CD4-positive, alpha-beta T cell treated with Interleukin-4 for 4 hours (primary cell): ENCODE data around the gene NR2F1-AS1.
"Not testable (repeated sequence)": the region's sequence is repeated elsewhere in the genome, so short reads cannot be mapped to it uniquely, and the experiment has no call there.

Experiments
- DNase-seq: peaks from one replicate; pipeline ENCODE4 v3.0.0-alpha.2; 2020

Gene NR2F1-AS1

GRCh38 chr5:93575461-93576414, 5.3 kb downstream of the NR2F1-AS1 start:
- DNase-seq, result no peak

- DNase-seq, result no peak
Observed at GRCh38 chr5:93574491-93575305, 6.3 kb downstream of the NR2F1-AS1 start.

DNA sequence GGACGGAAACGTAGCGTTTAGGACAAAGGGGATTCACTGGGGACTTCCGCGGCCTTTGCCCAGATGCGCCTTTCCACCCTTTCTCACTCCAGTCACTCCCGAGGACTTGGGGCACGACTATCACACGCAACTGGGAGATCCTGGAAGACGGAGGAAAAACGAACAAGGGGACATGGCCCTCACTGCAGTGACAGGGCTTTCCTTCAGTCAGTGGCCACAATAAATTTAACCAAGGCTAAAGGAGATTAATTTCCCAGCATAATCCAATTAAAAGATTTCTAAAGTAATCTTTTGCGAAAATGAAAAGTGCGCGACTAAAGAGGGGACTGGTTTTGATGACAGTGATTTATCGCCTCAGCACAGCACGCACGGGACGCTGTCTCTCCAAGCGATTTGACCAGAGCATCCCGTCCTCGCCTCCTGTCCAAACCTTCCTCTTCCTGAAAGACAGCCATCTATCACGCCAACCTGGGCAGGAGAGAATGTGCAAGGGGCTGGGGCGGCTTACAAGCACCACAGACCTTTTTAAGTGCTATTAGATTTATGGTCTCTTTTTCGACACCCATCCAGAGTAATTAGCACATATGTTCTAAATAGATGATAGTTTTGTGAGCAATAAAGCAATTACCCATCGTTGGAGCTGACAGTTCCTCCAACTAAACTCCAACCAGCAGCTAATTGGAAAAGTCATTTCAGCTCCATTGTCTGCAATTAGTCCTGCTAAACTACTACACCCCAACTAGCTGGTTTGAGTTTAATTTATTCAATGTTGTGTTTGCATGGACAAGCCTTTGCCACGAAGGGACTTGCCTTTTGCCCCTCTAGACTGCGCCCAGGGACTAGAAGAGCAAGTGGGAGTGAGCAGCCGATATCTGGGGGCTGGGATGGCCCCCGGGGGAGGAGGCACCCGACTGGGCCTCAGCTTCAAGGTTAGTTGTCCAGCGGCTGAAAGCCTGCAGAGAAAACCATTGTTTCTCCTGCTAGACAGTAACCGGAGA, 7.4 kb downstream of the NR2F1-AS1 start:
- no peak for DNase-seq

- no peak for DNase-seq
Observed at GRCh38 chr5:93572608-93573353, 8.2 kb downstream of the NR2F1-AS1 start.

DNA sequence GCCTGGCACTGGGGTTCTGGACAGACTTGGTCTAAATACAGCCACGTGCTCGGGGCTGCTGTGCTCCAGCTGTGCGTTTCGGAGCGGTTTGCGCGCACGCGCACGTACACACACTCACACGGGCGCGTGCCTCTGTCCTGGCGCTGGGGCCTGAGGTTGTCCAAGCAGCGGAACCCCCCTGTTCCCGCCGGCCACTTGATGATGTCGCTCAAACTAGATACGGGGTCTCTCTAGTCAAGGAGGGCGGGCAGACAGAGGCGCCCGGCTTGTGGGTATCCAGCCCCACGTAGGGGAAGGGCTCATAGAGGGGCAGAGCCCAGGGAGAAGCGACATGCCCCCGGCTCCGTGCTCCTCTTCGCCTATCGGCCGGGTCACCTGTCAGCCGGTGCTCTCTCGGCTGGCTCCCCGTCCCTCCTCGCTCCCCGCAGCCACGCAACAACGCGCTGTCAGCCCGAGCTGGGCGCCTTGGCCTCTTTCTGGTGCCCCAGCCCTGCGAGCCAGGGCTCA, 8.9 kb downstream of the NR2F1-AS1 start:
- DNase-seq, result no peak

DNA sequence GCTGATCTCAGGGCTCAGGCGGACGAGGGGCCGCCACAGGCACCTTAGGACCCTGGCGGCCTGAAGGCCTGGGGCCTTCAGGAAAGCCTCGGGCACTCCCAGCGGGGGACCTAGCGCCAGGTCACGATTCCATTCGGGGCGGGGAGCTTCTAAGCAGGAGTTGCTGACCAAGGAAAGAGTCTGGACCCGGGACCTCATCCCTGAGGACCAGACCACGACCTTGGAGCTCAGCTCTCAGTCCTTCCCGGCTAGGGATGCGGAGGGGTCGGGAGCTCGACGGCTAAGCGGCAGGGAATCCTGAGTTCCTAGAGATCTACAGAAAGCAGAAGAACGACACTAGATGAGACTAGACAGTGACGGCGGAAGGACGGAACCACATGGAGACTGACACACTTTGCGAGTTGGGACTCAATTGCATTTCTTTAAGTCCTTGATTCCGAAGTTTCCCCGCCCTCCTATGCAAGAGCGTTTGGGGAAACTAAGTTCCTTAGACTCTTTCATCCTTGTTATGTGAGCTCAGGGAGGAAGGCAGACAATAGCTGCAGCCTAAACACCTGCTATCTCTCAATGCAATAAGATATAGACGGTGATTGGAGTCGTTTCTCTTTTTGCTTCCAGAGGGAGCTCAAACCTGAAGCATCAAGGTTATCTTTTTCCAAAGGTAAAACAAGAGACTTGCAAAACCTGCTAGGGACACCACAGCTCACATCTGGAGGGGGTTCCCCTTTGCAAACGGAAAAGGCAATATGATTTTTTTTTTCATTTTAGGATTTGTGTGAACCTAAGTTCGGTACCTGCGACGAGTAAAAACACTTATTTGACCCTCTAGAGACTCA, 9.7 kb downstream of the NR2F1-AS1 start:
- no peak for DNase-seq

DNA sequence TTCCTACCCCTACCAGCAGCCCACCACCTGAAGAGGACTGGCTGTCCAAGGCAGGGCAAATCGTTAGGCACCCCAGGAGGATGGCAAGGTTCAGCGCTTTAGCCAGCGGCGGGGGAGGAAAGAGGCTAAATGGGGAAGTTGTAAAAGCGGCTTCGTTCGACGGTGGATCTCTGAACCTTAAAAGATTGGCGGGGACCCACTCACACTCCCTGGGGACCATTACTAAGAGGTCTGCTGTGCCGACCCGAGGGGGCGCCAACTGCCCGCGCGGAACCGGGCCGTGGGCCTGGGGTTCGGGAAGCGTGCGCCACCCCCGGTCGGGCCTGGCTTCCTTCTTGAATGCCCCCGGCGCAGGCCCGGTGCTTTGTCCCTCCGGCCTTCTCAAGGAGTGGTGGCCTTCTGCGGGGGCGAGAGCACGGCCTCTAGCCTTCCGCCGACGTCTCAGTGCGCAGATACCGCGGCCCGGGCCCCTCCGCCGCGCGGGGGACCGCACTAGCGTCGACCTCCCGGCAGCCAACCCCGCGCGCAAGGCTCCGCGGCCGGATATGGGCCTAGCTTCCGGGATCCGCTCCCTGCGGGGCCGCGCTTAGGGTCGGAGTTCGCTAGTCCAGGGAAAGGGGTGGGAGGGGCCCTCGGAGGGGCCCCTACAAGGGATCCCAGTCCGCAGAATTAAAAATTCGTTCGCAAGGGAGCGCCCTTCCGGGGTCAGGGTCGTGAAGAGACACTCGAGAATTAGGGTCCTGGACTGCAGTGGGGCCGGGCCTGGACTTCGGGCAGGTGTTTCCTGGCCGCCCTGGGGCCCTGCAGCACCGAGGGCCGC, 10.5 kb downstream of the NR2F1-AS1 start:
- DNase-seq, result no peak

DNA sequence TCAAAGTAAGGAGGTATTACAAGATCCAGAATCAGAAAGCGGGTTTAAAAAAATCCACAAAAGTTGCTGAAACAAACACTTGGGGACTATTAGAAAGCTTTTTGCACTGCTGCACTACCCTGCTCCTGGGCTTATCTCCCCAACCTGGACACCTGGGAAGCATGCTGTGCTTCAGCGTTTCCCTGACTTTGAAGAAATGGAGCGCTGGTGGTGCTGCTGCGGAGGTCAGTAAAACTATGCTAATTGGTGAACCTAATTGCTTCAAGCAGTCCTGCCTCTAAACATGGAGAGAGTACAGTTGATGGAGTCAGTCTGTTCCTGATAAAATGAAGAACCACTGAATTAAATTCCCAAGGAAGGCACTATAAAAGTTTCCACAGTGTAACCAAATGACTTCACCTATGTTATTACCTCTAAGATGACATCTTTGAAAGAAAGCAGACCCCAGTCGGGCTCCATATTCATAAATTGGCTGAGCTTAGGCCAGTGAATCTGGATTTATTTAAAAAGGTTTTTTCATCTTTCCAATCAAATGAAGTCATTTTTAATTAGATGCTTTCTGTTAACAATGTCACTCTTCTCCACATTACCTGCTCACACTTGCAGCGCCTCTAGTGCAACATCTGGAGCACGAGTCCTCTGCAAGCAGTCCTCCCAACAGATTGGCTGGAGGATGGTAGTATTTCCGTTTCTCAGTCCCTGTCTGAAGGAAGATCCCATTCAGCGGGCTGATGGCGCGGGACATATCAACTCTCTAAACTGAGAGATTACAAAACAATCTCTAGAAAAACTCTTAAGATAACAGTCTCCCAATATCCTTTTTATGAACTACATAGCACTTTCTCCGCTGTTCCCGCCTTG, 11.5 kb downstream of the NR2F1-AS1 start:
- no peak for DNase-seq

GRCh38 chr5:93567424-93567823, 13.6 kb downstream of the NR2F1-AS1 start:
- no peak for DNase-seq

GRCh38 chr5:93566091-93566490, 14.9 kb downstream of the NR2F1-AS1 start:
- no peak for DNase-seq

DNA sequence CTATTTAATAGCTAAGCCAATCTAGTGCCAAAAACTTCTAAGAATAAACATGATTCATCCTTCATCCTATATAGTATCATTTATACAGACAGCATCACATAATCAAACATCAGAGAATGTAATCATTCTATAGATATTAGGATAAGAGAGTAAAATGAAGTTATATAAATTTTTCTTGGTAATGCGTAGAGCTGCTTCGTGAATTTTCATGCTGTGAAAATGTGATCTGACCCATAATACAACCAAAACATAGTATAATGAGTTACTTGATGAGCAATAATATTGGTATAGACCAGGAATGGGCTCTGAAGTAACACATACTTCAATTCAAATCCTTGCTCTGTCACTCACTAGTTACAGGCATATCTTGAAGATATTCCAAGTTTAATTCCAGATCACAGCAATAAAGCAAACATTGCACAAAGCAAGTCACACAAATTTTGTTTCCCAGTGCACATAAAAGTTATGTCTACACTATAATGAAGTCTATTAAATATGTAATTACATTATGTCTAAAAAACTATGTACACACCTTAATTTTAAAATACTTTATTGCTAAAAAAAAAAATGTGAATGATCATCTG, 23.9 kb downstream of the NR2F1-AS1 start:
- no peak for DNase-seq

- DNase-seq, result not testable (repeated sequence)
Observed at GRCh38 chr5:93549594-93549993, 31.4 kb downstream of the NR2F1-AS1 start.

DNA sequence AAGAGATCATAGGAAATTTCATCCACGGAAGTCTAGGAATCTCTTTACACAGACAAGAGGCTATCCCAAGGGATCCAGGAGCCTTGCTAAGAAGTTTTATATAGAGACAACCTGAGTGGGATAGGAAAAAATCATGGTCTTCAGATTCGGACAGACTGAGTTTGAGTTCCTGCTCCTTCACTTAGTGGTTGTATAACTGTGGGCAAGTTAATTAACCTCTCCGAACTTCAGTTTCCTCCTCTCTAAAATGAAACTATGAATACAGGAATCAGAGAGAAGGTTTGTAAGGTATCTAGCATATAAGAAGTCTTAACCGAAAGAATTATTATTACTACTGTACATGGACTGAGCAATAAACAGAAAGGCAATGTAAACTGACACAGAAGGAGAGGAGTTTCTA, 35.1 kb downstream of the NR2F1-AS1 start:
- no peak for DNase-seq

- no peak for DNase-seq
Observed at GRCh38 chr5:93532370-93532769, 48.6 kb downstream of the NR2F1-AS1 start.

DNA sequence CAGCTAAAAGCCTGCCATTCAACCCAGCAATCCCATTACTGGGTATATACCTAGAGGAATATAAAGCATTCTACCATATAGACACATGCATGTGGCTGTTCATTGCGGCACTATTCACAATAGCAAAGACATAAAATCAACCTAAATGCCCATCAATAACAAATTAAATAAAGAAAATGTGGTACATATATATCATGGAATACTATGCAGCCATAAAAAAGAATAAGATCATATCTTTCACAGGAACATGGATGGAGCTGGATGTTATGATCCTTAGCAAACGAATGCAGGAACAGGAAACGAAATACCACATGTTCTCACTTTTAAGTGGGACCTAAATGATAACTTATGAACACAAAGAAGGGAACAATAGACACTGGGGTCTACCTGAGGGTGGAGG, 59.2 kb downstream of the NR2F1-AS1 start:
- DNase-seq, result not testable (repeated sequence)

GRCh38 chr5:93519740-93520139, 61.3 kb downstream of the NR2F1-AS1 start:
- DNase-seq, result no peak

GRCh38 chr5:93517828-93518227, 63.2 kb downstream of the NR2F1-AS1 start:
- DNase-seq, result no peak

DNA sequence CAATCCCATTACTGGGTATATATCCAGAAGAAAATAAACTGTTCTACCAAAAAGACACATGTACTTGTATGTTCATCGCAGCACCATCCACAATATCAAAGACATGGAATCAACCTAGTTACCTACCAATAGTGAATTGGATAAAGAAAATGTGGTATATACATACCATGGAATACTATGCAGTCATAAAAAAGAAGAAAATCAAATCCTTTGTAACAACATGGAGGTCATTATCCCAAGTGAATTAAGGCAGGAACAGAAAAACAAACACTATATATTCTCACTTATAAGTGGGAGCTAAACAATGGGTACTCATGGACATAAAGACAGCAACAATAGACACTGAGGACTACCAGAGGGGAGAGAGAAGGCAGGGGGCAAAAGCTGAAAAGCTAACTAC, 67.7 kb downstream of the NR2F1-AS1 start:
- no peak for DNase-seq
